Upper lobe of left lung (tissue), 4 donors: ENCODE measurements around the gene C2CD2L.

Source experiments
- EP300 ChIP-seq, 4 donors: sonication (generic); formaldehyde crosslinking; IDR thresholded peaks; one replicate each; pipeline ENCODE4 v1.5.1; 2017; ENCODE audit warnings: antibody characterized with exemption in 4 of 4, control low read depth in 2 of 4
- POLR2A ChIP-seq, 4 donors: fragments of 450-650 bp; IDR thresholded peaks; one replicate each; pipeline ENCODE4 v1.5.1; 2016 to 2017; ENCODE audit warnings: antibody characterized with exemption in 4 of 4, mild to moderate bottlenecking in 2 of 4

- TF ChIP-seq EP300 (IDR thresholded peaks at IDR 0.05) (no peak), POLR2A (IDR thresholded peaks at IDR 0.05) (no peak)
Observed at GRCh38 chr11:119111361-119111925, 4.3 kb downstream of the C2CD2L start.
